Activated T-helper 1 cell treated with Interleukin-2 at 50 U/mL for 16 hours (primary cell): ENCODE data around the gene TBC1D22A.
"Not testable (repeated sequence)": the region's sequence is repeated elsewhere in the genome, so short reads cannot be mapped to it uniquely, and the experiment has no call there.

Source experiments
- DNase-seq: peaks from one replicate; pipeline ENCODE4 v3.0.0-alpha.2; 2020; ENCODE audit warnings: low read depth

Gene TBC1D22A

DNA sequence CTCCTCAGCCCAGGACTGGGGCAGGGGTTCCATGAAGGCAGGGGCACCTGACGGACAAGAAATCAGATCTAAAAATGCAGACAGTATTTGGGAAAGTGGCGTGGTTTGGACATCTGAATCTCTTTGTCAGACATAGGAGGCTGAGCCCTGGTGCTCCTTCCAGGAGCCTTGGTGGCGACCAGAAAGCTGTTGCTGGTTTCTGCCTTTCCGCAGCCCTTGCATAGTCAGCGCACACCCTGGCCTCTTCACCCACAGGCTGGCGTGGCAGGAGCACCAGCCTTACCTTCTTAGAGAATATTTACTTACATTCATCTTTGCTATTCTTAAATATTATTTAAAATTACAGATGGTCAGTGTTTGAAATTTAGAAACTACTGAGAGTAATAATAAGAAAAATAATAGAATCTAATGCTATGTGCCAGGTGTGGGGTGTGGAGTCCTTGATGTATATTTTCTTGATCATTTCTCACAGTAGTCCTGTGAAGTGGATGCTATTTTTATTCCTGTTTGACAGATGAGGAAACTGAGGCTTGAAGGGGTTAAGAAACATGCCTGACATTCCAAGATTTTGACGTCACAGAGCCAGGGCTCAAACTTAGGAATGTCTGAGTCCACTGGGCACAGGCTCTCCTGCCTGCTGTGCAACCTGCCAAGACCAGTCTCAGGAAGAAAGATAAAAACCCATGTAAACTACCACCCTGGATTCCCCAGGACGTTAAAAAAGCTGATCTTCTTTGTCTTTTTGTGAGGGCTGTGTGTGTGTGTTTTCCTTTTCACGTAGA lies 51.6 kb downstream of the TBC1D22A start:
- DNase-seq: no peak

DNA sequence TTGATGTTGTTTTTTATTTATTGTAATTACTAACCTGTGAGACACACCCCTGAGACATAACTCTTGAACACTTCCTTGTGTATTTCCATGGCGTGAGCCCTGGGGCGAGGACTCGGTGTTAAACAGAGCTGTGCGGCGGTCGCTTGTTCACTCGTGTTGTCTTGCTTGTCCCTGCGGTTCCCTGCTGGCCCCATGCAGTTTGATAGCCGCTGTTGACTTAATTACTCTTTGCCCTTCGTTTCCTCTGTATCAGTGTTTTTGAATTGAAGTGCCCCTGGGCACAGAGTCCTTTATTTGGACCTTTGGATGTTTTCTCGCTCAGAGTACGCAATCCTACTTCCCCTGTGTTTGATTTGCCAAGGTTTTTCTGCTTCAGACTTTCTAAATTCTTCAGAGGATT lies 52.7 kb downstream of the TBC1D22A start:
- DNase-seq: no peak

GRCh38 chr22:46815559-46815895 lies 53.1 kb downstream of the TBC1D22A start:
- no peak for DNase-seq

GRCh38 chr22:46815896-46816731 lies 53.7 kb downstream of the TBC1D22A start:
- no peak for DNase-seq

GRCh38 chr22:46817390-46817789 lies 54.9 kb downstream of the TBC1D22A start:
- not testable (repeated sequence) for DNase-seq

DNA sequence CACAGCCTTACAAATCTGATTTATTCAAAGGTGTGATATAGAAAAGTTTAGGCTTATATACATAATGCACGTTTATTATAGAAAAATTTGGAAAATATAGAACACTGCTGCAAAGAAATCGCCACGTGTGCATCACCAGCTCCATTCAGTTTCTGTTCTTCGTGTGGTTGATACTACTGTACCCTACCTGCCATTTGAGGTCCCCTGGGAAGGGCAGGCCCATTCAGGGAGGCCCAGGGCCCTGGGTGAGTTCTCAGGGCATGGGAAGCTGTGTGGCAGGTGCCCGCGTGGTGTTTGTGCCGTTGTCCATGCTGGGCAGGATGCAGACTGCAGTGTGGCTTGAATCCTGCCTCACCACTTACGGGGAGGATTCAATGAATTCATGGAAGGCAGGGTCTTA lies 60.8 kb downstream of the TBC1D22A start:
- DNase-seq: no peak

DNA sequence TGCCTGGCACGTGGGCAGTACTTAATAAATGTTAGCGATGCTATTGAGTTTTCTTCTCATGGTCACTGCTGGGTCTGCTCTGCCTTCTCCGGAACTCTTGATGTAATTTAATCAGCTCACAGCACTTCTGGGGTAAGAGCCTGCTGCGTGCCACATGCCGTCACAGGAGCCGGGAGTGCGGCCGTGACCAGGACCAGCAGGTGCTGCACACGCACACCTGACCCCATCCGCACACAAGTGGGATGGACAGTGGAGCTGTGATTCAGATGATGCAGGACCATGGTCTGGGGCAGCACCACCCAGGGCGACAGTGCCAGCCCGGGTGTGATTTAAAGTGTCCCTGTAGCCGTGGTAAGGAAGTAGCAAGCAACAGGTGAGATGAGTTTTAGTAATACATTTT lies 61.2 kb downstream of the TBC1D22A start:
- no peak for DNase-seq

- DNase-seq: no peak
These were observed 62.0 kb downstream of the TBC1D22A start for GRCh38 chr22:46824344-46824909.

DNA sequence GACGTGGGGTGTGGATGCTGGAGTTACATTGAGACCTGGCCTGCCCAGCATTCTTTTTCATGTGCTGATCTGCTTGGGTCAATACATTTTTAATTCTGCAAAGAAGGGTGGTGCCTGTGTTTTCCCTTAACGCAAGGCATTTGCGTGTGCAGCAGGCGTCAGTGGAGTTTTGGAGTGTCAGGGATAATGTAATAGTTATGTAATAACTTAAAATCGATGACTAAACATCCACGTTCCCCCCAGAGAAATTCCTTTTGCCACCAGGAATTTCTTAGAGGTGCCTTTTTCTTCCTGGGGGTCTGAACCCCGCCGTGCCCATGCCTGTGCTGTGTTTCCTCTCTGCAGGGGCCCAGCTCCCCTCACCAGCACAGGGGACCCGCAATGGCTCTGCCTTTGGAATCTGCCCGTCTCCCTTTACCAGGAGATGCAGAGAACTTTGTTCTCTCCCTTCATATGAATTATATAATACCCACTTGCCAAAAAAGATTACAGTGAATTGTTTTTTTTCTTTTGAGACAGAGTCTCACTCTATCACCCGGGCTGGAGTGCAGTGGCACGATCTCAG lies 62.6 kb downstream of the TBC1D22A start:
- no peak for DNase-seq

DNA sequence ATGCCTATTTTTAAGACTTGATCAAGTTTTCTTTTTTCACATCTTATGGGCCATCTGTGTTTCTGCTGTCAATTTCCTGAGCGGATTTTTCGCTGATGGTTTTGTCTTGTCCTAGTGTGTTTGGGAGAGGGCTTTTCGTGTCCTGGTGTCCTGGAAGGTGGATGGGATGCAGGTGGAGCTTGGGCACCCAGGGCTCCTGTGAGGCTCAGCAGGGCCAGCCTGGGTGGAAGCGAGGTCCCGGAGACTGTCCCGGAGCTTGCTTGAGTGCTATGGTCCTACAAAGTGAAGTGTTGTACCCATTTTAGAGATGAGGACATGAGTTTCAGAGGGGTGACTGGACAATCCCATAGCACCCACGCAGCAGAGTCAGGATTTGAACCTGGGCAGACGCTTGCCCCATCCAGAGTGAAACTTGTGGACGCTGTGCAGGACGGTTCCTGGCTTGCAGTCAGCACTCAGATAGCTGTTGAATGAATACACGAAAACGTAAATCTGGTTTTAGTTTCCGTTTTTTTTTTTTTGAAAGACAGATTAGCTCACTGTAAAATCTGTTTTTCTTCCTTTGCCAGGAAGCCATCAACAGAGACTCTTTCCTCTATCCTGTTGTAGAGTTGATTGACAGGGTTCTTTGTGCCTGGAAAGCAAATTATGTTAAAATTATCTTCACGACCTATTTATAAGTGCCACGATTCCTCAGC lies 64.1 kb downstream of the TBC1D22A start:
- DNase-seq: no peak

DNA sequence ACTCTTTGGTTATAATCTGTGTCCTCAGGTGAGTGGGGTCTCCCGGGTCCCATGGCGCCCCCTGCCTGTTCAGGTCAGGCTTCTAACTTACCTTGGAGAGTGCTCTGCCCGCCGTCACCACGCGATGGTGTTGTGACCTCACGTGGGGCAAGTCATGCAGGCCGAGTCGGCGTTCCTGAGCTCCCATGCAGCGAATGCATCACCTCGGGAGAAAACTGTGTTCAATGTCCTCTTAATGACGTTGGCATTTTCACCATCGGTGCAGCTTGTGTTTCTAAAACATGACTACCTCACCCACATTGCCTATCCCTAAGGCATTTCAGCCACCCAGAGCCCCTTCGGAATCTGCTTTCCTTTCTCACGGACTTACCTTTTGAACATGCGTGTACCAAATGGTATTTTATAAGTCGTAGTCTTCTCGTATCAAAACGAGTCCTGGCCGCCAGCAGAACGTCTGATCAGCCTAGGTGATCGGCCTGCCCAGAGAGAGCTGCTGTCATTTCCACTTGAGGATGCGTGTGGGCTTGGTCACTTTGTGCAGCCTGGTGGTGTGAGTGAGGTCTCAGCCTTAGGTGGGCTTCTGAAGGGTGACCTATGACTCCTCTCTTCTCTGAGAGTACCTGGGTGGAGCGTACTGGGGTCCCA lies 64.8 kb downstream of the TBC1D22A start:
- no peak for DNase-seq

GRCh38 chr22:46827781-46828180 lies 65.3 kb downstream of the TBC1D22A start:
- no peak for DNase-seq

DNA sequence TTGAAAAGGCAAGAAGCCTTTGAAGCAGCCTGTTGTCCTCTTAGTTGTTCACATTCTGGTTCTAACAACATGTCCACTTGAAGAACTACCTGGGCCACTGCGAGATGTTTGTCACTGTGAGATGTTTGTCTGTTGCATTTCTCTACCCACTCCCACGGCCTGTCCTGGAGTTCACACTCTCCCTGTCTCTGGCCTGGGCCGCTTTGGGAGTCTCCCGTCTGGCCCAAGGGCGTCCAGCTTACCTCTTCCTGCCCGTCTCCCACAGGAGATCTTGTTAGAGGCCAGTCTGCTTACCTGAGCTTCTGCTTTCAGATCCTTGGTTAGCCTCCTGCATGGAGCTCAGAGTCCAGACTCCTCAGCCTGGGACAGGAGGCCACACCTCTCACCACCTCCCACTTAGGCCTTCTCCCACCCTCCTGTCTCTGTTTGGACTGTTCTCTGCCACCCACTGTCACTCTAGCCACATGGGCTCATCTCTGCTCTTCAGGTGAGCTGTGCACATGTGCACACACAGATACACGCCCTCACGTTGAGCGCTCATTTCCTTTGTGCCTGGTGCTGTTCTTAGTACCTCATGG lies 66.0 kb downstream of the TBC1D22A start:
- DNase-seq: no peak

GRCh38 chr22:46829117-46829891 lies 66.9 kb downstream of the TBC1D22A start:
- DNase-seq: no peak

GRCh38 chr22:46829941-46830715 lies 67.7 kb downstream of the TBC1D22A start:
- no peak for DNase-seq

DNA sequence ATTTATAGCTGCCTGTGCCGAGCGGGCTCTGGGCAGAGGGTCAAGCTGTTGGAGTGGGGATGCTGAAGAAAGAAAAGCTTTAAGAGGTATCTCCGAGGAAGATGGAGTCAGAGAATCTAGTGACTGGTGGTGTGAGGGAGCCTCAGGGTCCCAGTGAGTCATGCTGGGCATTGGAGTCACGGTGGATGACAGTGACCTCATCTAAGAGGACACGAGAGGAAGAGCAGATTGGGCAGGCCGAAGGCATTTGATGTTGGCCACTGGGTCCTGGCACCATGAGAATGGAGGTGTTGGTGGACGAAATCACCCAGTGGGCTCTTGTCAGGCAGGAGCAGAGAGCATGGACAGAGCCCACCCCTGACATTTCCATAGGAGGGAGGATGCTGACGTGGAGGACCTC lies 68.4 kb downstream of the TBC1D22A start:
- no peak for DNase-seq

GRCh38 chr22:46833228-46833627 lies 70.8 kb downstream of the TBC1D22A start:
- no peak for DNase-seq

GRCh38 chr22:46834021-46834737 lies 71.7 kb downstream of the TBC1D22A start:
- no peak for DNase-seq

GRCh38 chr22:46835288-46835687 lies 72.8 kb downstream of the TBC1D22A start:
- DNase-seq: no peak
